AG04449 (cell line): ENCODE results near the gene KIAA0040.
A peak's percentile ranks its signal among the peaks of the same experiment; 100 is the strongest.

Experiments used
- CTCF ChIA-PET: fragments of 350-600 bp; formaldehyde crosslinking; extraction: SDS; loops from one replicate; lab custom pipeline; 2021; ENCODE audit warnings: antibody characterized with exemption; lab: Yijun Ruan, JAX
- POLR2A ChIA-PET: fragments of 400-600, 350-600 bp; formaldehyde crosslinking; extraction: SDS; loops from one replicate; lab custom pipeline; 2020; ENCODE audit warnings: antibody characterized with exemption, inconsistent platforms; lab: Yijun Ruan, JAX
- DNase-seq: peaks from one replicate; pipeline ENCODE4 v3.0.0-alpha.2; 2010; ENCODE audit warnings: low read depth, low spot score
- H3K4me3 ChIP-seq: 2 replicates; pipeline ENCODE4 v1.5.1; 2011; ENCODE audit warnings: low read depth, mild to moderate bottlenecking, control low read depth, low read length
- CTCF ChIP-seq: IDR thresholded peaks from one replicate; pipeline ENCODE4 v1.5.1; 2011; ENCODE audit warnings: mild to moderate bottlenecking, moderate library complexity, low read length, control low read depth, inconsistent platforms; ENCODE audit not compliant: insufficient read depth; ENCODE audit errors: missing control alignments

KIAA0040 gene

DNA sequence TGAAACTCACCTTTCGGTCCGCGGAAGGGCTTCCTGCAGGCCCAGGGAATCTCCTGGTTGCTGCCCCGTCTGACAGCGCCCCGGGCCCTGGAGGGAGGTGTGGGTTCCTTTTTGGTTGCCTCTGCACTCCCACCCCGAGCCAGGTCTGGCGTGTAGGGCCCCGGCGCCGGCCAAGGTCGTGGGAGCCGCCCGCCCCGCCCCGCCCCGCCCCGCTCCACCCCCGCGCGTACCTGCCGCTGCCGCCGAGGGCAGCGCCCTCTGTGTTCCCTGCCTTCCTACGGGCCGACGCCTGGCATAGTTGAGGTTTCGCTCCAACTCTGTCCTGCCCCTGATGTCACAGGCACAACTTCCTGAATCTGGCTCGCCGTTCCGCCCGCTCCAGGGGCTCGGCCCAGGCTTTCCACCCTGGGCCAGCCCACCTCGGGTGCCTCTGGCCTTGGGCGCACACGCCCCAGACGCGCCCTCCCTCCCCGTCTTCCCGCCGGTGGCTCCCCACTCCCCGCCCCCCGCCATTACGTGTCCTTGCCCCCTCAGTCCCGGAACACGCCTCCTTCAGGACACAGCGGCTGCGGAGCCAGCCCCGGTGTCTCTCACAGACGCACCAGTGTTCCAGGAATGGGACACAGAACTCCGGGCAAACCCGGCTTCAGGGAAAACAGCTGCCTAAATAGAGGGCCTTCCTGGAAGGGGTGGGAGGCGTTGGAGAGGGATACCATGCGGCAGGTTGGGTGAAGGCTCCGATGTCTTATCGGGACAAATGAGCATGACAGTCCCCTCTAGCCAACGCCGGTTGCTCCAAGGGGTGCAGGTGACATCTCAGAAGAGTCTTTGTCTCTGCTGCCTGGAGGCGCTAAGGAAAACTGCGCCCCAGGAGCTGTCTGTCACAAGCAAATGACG lies at the start of gene KIAA0040:
TSS of gene KIAA0040 (minus strand) at position 147 of the 897 bp plus-strand sequence. CDS start 31,763 bp downstream, outside the sequence.
- DNase-seq = no peak
- POLR2A ChIA-PET = interaction anchor here (0.7 kb wide), 1 partner anchor 197 kb away, joined by 3 read pairs; no protein-coding TSS in a partner anchor

GRCh38 chr1:175237389-175237788 lies 44.8 kb upstream of the KIAA0040 start:
- no peak for DNase-seq
- no peak for TF ChIP-seq CTCF
- POLR2A ChIA-PET = no interaction called here

More for the DNA sequence above, at the start of gene KIAA0040:
- no peak for TF ChIP-seq CTCF
- CTCF ChIA-PET = interaction anchor here (0.7 kb wide), 1 partner anchor 41 kb away, joined by 3 read pairs; no protein-coding TSS in a partner anchor
- H3K4me3 ChIP-seq = peak within 1 kb of the TSS; percentile 54

DNA sequence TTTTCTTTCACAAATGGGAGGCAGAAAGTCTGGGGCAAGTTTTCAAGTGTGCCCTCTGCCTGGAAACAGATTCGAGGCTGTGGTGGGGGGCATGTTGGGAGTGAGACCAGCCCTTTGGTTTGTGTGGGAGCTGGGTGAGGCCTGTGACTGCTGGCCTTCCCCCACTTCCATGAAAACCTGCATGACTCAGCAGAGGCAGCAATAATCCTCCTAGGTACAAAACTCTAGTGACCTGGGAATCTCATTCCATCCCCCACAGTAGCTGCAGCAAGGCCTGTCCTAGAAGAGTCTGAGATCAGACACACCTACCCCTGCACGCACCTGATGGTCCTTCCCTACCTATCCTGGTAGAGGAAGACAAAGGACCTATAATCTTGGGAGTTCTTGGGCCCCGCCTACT lies 42.1 kb upstream of the KIAA0040 start:
- ChIA-PET CTCF (no interaction called here), POLR2A (no interaction called here)
- no peak for TF ChIP-seq CTCF
- H3K4me3 ChIP-seq = no peak overlapping the region
- no peak for DNase-seq

More at GRCh38 chr1:175237389-175237788, 44.8 kb upstream of the KIAA0040 start:
- CTCF ChIA-PET = no interaction called here
- no peak overlapping the region for H3K4me3 ChIP-seq

- H3K4me3 ChIP-seq = no peak overlapping the region
- ChIA-PET CTCF (no interaction called here), POLR2A (no interaction called here)
- TF ChIP-seq CTCF = no peak
- DNase-seq = no peak
Observed at GRCh38 chr1:175232335-175232734, 39.8 kb upstream of the KIAA0040 start.

GRCh38 chr1:175225805-175226129 lies 33.2 kb upstream of the KIAA0040 start:
- CTCF ChIA-PET = no interaction called here
- DNase-seq = no peak
- H3K4me3 ChIP-seq = no peak overlapping the region
- no peak for TF ChIP-seq CTCF
- POLR2A ChIA-PET = no interaction called here

DNA sequence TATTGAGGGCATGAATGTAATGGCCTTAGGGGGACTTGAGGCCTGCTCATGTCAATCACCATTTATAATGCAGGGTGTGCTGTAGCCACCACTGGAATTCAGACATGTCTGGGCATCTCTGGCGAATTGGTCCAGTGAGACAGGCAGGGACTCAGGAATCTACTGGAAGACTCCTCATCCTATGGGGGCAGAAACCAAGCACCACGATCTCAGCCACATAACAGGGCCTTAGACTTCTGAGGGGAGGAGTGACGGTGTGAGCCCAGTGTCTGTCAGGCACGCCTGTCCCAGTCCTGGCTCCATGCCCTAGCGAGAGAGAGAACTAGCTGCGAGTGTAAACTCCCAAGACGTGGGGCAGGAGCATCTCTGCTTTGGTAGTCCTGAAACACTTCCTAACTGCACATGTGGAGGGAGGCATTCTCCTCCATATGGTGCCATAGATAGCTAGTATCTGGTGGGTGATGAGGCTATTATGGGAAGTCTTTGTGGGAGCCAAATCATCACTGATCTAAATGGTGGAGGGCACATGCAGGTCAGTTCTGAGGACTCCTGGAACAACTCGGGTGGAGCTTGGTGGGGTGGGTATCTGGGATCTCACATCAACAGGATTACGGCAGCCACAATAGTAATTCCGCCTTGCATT lies 29.8 kb upstream of the KIAA0040 start:
- TF ChIP-seq CTCF = no peak
- no peak overlapping the region for H3K4me3 ChIP-seq
- no peak for DNase-seq
- POLR2A ChIA-PET = no interaction called here
- CTCF ChIA-PET = no interaction called here
